ENCODE results near the gene SNTN. TPM values are rescaled to one million over a fixed set of nuclear protein-coding genes. Genes with fewer than 3 reads are reported as not detected.

Gene SNTN
- polyA plus RNA-seq, 1 of the 3 experiments (the other 2 are of a cell fraction), result not detected

DNA sequence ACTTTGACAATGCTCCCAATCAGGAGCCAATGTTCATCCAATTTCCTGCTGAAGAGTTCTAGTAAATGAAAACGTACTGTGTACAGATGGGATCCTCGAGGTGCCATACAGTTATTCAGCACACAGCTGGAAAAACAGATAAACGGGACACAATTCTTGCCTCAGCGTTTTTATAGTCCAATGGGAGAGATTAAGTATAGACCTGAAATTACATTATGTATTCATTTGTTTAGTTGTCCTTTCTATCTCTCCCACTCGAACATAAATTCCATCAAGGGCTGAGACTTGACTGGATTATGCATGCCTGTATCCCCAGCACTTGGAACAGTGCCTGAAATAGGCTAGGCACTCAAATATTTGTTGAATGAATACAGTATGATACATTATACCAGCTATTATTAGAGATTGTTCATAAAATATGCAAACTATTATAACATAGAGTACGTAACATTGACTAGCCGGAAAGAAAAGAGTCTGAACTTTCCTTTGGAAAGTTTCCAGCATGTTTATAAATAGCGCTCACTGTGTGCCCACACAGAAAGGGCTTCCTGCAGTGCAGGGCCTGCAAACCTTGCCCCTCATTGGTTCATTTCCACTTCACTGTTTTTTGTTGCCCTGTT is 27.4 kb upstream of the SNTN start (continued):
- TF ChIP-seq, protein P1, sequence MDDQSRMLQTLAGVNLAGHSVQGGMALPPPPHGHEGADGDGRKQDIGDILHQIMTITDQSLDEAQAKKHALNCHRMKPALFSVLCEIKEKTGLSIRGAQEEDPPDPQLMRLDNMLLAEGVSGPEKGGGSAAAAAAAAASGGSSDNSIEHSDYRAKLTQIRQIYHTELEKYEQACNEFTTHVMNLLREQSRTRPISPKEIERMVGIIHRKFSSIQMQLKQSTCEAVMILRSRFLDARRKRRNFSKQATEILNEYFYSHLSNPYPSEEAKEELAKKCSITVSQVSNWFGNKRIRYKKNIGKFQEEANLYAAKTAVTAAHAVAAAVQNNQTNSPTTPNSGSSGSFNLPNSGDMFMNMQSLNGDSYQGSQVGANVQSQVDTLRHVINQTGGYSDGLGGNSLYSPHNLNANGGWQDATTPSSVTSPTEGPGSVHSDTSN (IDR thresholded peaks at IDR 0.05), result peak; percentile 74
- peak; percentile 76; the same call in 1 of the 2 replicates for TF ChIP-seq RXRA (IDR thresholded peaks at IDR 0.05; ENCODE audit: borderline replicate concordance, low read depth)

DNA sequence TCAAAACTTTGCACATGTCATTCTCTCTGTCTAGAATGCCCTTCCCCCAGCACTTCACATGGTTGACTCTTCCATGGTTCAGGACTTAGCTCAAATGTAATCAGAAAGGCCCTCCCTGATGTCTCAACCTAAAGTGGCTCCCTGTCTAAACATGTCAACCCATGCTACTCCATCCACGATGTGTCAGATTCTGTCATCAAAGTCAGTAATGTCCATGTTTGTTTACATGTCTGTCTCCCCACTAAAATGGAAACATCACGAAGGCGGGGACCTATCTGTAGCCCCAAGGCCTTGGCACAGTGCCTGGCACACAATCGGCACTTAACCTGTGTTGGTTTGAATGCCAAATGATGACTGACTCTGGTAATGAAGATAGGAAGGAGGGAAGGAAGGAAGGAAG is 20.8 kb upstream of the SNTN start:
- Histone ChIP-seq H2AFZ (ENCODE audit: low read depth) (no peak overlapping the region), H3K4me3 (ENCODE audit: low read depth in 2 of 2, low read length in 1 of 2) (no peak overlapping the region), H4K20me1 (ENCODE audit: insufficient read depth) (no peaks in the 10 kb centered on the region), H3K9me2 (no peaks in the 10 kb centered on the region), H3K4me2 (no peak overlapping the region), H3K4me1 (ENCODE audit: control insufficient read depth in 1 of 2, insufficient read depth in 2 of 2, low read depth in 1 of 2, low read length in 1 of 2) (no peaks in the 10 kb centered on the region), H3K79me2 (ENCODE audit: insufficient read depth) (no peaks in the 10 kb centered on the region), H3K9me3 (no peaks in the 10 kb centered on the region; the same call in 1 of the 2 replicates), H3F3A (replicated peaks; ENCODE audit: insufficient read depth) (no peaks in the 10 kb centered on the region), H3K9ac (no peak overlapping the region), H3K27ac (ENCODE audit: low read depth in 2 of 2, low read length in 1 of 2) (no peak overlapping the region), H3K36me3 (replicated peaks in 1 of 2; ENCODE audit: control insufficient read depth in 1 of 2, insufficient read depth in 2 of 2, low read length in 1 of 2) (no peaks in the 10 kb centered on the region), H3K27me3 (ENCODE audit: insufficient read depth) (no peaks in the 10 kb centered on the region; the same call in 1 of the 2 replicates)
- CTCF ChIA-PET, result no interaction called here
- 60% methylated on average over 3 of the region's 4 CpGs for WGBS (ENCODE audit: low lambda C conversion rate)
- DNase-seq, result no peak
- POLR2A ChIA-PET, result no interaction called here
- TF ChIP-seq CHD2 (IDR thresholded peaks at IDR 0.05; ENCODE audit: low read length, partially characterized antibody) (no peak), YY1 (IDR thresholded peaks at IDR 0.05; ENCODE audit: low read depth) (no peak), USF1 (IDR thresholded peaks at IDR 0.05; ENCODE audit: borderline replicate concordance, low read depth) (no peak), TAF1 (IDR thresholded peaks at IDR 0.05; ENCODE audit: borderline replicate concordance, low read depth, low read length) (no peak)
- TF ChIP-seq, protein P2, sequence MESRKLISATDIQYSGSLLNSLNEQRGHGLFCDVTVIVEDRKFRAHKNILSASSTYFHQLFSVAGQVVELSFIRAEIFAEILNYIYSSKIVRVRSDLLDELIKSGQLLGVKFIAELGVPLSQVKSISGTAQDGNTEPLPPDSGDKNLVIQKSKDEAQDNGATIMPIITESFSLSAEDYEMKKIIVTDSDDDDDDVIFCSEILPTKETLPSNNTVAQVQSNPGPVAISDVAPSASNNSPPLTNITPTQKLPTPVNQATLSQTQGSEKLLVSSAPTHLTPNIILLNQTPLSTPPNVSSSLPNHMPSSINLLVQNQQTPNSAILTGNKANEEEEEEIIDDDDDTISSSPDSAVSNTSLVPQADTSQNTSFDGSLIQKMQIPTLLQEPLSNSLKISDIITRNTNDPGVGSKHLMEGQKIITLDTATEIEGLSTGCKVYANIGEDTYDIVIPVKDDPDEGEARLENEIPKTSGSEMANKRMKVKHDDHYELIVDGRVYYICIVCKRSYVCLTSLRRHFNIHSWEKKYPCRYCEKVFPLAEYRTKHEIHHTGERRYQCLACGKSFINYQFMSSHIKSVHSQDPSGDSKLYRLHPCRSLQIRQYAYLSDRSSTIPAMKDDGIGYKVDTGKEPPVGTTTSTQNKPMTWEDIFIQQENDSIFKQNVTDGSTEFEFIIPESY (IDR thresholded peaks at IDR 0.05; ENCODE audit: borderline replicate concordance, low read depth), result no peak

- no peak overlapping the region for H2AFZ ChIP-seq (ENCODE audit: low read depth)
- 56% methylated on average over 3 of the region's 3 CpGs for WGBS (ENCODE audit: low lambda C conversion rate)
- H3K9me2 ChIP-seq, result no peaks in the 10 kb centered on the region
- no peak overlapping the region for H3K4me3 ChIP-seq (ENCODE audit: low read depth in 2 of 2, low read length in 1 of 2)
- CTCF ChIA-PET, result interaction anchor here (1.1 kb wide), 1 partner anchor 183 kb away, joined by 3 read pairs; no protein-coding TSS in a partner anchor
- no peaks in the 10 kb centered on the region for H3K79me2 ChIP-seq (ENCODE audit: insufficient read depth)
- no peak for DNase-seq
- no peak overlapping the region for H3K4me2 ChIP-seq
- POLR2A ChIA-PET, result no interaction called here
- H3K9ac ChIP-seq, result no peak overlapping the region
- no peaks in the 10 kb centered on the region; the same call in 1 of the 2 replicates for H3K27me3 ChIP-seq (ENCODE audit: insufficient read depth)
- no peaks in the 10 kb centered on the region for H4K20me1 ChIP-seq (ENCODE audit: insufficient read depth)
- TF ChIP-seq FOSL2 (IDR thresholded peaks at IDR 0.05; ENCODE audit: borderline replicate concordance, low read depth) (no peak), EP300 (IDR thresholded peaks at IDR 0.05; ENCODE audit: borderline replicate concordance in 1 of 2, low read depth in 1 of 2, low read length in 1 of 2) (no peak)
- no peak overlapping the region for H3K27ac ChIP-seq (ENCODE audit: low read depth in 2 of 2, low read length in 1 of 2)
- no peaks in the 10 kb centered on the region for H3F3A ChIP-seq (replicated peaks; ENCODE audit: insufficient read depth)
- H3K9me3 ChIP-seq, result no peaks in the 10 kb centered on the region; the same call in 1 of the 2 replicates
- H3K4me1 ChIP-seq (ENCODE audit: control insufficient read depth in 1 of 2, insufficient read depth in 2 of 2, low read depth in 1 of 2, low read length in 1 of 2), result no peaks in the 10 kb centered on the region
- no peaks in the 10 kb centered on the region for H3K36me3 ChIP-seq (replicated peaks in 1 of 2; ENCODE audit: control insufficient read depth in 1 of 2, insufficient read depth in 2 of 2, low read length in 1 of 2)
These were observed 17.3 kb upstream of the SNTN start for GRCh38 chr3:63635186-63635585.

Measured in SK-N-SH (cell line).